NCI-H524 treated with DMSO at 0.1 percent for 48 hours (cell line): ENCODE results near the gene PTPRE.

ENCODE experiments used
- DNase-seq: peaks from one replicate; lab custom pipeline; 2025; lab: John Stamatoyannopoulos, UW

PTPRE gene

DNA sequence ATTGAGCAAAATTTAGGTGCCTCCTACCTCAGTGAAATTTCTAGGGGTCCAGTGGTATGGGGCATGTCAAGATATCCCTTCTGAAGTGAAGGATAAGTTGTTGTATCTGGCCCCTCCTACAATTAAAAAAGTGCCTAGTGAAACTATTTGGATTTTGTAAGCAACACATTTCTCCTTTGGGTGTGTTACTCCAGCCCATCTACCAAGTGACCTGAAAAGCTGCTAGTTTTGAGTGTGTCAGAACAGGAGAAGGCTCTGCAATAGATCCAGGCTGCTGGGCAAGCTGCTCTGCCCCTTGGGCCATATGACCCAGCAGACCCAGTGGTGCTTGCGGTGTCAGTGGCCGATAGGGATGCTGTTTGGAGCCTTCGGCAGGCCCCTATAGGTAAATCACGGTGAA, 46.0 kb downstream of the PTPRE start:
- DNase-seq = no peak

GRCh38 chr10:127953876-127954275, 47.0 kb downstream of the PTPRE start:
- no peak for DNase-seq

- no peak for DNase-seq
Observed at GRCh38 chr10:127959428-127959827, 52.5 kb downstream of the PTPRE start.

- DNase-seq = no peak
Observed at GRCh38 chr10:127961071-127961470, 54.2 kb downstream of the PTPRE start.

GRCh38 chr10:127962205-127962604, 55.3 kb downstream of the PTPRE start:
- DNase-seq = no peak

- no peak for DNase-seq
Observed at GRCh38 chr10:127963136-127963535, 56.2 kb downstream of the PTPRE start.

GRCh38 chr10:127964621-127965020, 57.7 kb downstream of the PTPRE start:
- DNase-seq = no peak

DNA sequence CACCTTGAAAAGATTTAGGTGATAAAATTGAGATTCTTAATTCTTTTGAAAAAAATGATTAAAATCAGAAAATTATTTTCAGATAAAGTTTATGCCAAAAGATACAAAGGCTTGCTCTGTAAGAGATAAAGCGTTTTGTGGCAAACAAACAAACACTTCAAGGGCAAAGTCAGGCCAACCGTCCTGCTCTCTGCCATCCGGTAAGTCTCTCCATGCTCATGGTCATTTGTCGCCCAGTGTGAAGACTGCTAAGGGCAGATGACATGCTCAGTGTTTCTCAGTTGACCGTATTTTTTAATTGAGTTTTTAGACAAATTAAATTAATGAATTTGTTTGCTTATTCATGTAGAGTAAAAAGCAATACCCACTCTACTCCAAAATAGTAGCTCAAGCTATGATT, 60.0 kb downstream of the PTPRE start:
- no peak for DNase-seq

DNA sequence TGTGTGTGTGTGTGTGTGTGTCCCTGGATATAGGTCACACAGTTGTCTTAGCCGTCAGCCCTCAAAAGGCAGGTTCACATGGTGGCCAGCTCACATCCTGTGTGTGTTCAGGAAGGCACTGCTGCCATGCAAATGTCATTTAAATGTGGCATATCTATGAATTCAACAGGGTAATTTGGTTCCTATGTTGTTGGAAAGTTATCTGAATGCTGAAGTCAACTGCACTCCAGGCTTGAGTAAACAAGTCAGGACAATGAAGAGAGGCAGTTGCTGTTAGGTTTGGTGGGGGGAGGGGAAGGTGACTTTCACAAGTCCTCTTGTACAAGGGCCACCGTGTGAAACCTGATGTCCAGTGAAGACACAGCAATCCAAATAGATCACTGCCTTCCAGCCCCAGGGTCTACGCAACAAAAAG, 61.1 kb downstream of the PTPRE start:
- DNase-seq = no peak

- no peak for DNase-seq
Observed at GRCh38 chr10:127968659-127969058, 61.8 kb downstream of the PTPRE start.

GRCh38 chr10:127971101-127971946, 64.4 kb downstream of the PTPRE start:
- DNase-seq = no peak

GRCh38 chr10:127971963-127972615, 65.2 kb downstream of the PTPRE start:
- DNase-seq = no peak

DNA sequence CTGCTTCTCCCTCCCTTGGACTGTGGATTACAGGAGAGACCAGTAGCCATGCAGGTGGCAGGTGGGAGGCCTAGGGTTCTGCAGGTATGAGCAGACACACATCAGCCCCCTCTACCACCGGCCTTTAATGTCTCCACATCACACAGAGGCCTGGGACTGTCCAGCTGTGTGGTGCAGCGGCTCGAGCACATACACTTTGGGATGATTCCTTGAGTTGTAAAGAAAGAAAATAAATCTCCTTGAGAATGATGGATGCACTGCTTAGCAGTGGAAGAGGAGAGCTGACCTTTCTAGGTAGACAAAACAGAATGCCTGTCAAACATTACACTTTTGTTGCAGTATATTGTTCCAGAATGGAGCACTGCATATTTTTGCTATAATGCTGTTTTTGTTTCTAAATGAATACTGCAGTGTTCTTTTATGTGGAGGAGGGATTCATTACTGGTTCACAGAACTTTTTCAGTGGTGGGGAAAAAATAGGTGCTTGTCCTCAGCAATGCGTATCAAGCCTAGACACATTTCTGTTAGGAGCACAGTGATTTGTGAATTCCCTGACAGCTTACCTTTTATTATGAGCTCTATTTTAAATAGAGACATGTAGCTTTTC, 66.0 kb downstream of the PTPRE start:
- no peak for DNase-seq

- no peak for DNase-seq
Observed at GRCh38 chr10:127973791-127974311, 66.9 kb downstream of the PTPRE start.

GRCh38 chr10:127974911-127975310, 68.0 kb downstream of the PTPRE start:
- DNase-seq = no peak

GRCh38 chr10:127976286-127976685, 69.4 kb downstream of the PTPRE start:
- DNase-seq = no peak

DNA sequence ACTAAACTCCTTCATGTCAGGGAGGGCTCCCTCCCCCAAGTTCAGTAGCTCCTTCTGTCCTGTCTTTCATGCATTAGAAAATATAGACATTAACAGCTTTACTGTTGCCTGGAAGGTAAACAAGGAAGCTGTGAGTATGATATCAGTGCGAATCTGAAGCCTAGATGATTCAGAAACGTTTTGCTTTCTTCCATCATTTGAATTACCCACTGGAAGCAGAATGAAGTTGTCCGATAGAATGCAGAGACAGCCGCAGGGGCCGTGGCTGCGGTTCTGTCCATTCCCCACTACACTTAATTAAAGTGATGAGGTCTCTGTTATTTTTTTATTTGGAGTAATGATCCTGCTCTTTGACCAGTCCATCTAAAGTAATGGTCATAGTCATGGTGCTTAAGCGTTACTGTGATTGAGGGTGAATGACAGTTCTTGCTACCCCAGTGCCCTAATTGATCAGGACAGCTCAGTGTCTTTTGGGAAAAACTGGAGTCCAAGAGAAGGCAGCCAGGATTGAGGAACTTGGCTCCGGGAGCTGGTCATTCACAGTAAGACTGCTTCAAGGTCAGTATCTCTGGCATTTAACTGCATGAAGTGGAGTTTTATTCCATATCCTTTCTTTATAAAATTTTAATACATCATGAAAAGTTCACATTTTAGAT, 69.9 kb downstream of the PTPRE start:
- no peak for DNase-seq

DNA sequence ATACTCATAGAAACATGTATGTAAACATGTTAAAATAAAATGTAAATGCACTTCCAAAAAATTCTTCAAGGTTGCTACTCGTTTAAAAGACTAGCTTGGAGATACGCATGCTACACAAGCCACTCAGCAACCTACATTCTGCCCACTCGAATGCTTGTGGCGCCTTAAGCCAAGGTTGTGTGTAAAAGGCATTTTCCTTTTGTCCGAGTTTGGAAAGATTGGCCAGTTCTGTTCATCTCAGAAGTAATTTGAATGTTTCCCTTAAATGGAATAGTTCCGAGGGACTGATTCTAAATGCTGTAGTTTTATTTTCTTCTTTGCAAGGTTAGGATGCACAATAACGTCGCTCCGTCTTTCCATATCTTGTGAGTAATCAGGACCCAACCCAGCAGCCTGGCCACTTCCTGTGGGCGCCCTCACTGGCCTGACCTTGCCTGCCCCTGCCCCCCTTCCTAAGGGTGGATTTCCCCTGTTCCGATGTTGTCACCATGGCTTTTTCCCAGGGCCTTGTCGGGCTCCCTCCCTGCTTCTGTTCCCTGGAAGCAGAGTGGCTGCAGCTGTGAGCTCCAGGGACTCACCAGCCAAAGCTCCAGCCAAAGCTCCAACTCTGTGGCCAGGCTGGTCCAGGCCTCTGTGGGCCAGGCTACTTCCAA, 70.6 kb downstream of the PTPRE start:
- no peak for DNase-seq

GRCh38 chr10:127978481-127978880, 71.6 kb downstream of the PTPRE start:
- no peak for DNase-seq

DNA sequence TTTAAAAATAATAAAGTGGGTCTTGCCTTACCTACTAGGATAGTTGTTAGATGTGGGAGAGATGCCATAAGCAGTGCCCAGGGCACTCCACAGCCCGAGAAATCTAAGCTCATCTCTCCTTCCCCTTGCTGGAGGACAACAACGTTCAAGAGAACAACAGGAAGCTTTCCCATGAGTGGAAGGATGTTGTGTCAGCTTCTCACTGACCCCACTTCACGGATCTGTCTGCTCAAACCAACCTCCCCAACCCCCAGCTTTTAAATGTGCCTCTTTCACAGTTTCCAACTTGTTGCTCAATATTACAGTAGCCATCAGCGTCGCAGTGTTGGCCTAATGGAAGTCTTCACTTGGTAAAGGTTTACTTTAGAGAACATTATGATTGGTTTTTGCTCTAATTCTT, 72.1 kb downstream of the PTPRE start:
- no peak for DNase-seq

GRCh38 chr10:127979566-127979965, 72.7 kb downstream of the PTPRE start:
- DNase-seq = no peak

DNA sequence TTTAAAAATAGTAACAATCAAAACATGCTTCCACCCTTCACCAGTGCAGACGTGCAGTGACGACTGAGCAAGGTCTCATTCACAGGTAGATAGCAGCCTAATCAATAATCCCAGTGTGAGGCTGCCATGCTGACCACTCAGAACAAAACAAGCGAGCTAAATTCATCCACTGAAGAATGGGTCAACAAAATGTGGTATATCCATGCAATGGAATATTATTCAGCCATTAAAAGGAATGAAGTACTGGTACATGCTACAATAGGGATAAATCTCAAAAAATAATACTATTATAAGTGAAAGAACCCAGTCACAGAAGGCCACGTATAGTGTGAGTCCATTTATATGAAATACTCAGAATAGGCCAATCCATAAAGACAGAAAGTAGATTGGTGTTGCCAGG, 74.0 kb downstream of the PTPRE start:
- no peak for DNase-seq
